ENCODE results near the gene HDAC4. TPM values are rescaled to one million over a fixed set of nuclear protein-coding genes. Genes with fewer than 3 reads are reported as not detected.

Gene HDAC4
- total RNA-seq, 1 donor from 2014 or later: 39.0 TPM

GRCh38 chr2:239018271-239019182 lies 382.3 kb downstream of the HDAC4 start:
- Mint-ChIP-seq H3K4me3 (no peak overlapping the region), H3K4me1 (ENCODE audit: unreplicated experiment) (peaks cover 9% of the 10 kb centered on the region), H3K9me3 (no peaks in the 10 kb centered on the region), H3K27ac (no peak overlapping the region), H3K36me3 (no peaks in the 10 kb centered on the region), H3K27me3 (peaks cover 4% of the 10 kb centered on the region)
- TF ChIP-seq CTCF (conservative IDR thresholded peaks at IDR 0.05): no peak
- no peak for DNase-seq (ENCODE audit: extremely low spot score, unreplicated experiment)

- H3K9me3 Mint-ChIP-seq: no peaks in the 10 kb centered on the region
- peaks cover 7% of the 10 kb centered on the region for H3K4me1 Mint-ChIP-seq (ENCODE audit: unreplicated experiment)
- H3K27ac Mint-ChIP-seq: no peak overlapping the region
- no peak for DNase-seq (ENCODE audit: extremely low spot score, unreplicated experiment)
- TF ChIP-seq CTCF (conservative IDR thresholded peaks at IDR 0.05): no peak
- peaks cover 4% of the 10 kb centered on the region for H3K27me3 Mint-ChIP-seq
- H3K36me3 Mint-ChIP-seq: no peaks in the 10 kb centered on the region
- no peak overlapping the region for H3K4me3 Mint-ChIP-seq
These were observed 383.2 kb downstream of the HDAC4 start for GRCh38 chr2:239017491-239018098.

GRCh38 chr2:239015901-239016675 lies 384.7 kb downstream of the HDAC4 start:
- peaks cover 4% of the 10 kb centered on the region for H3K4me1 Mint-ChIP-seq (ENCODE audit: unreplicated experiment)
- H3K27ac Mint-ChIP-seq: no peak overlapping the region
- TF ChIP-seq CTCF (conservative IDR thresholded peaks at IDR 0.05): no peak
- no peaks in the 10 kb centered on the region for H3K9me3 Mint-ChIP-seq
- H3K27me3 Mint-ChIP-seq: peaks cover 4% of the 10 kb centered on the region
- no peak overlapping the region for H3K4me3 Mint-ChIP-seq
- DNase-seq (ENCODE audit: extremely low spot score, unreplicated experiment): no peak
- no peaks in the 10 kb centered on the region for H3K36me3 Mint-ChIP-seq

GRCh38 chr2:239015218-239015900 lies 385.5 kb downstream of the HDAC4 start:
- no peak for DNase-seq (ENCODE audit: extremely low spot score, unreplicated experiment)
- Mint-ChIP-seq H3K9me3 (no peaks in the 10 kb centered on the region), H3K27ac (no peak overlapping the region), H3K36me3 (no peaks in the 10 kb centered on the region), H3K4me1 (ENCODE audit: unreplicated experiment) (peaks cover 4% of the 10 kb centered on the region), H3K27me3 (peaks cover 4% of the 10 kb centered on the region), H3K4me3 (no peak overlapping the region)
- no peak for TF ChIP-seq CTCF (conservative IDR thresholded peaks at IDR 0.05)

All from type B pancreatic cell (in vitro differentiated cells).